Measurements from ENCODE around the gene SUN5. TPM values are rescaled to one million over a fixed set of nuclear protein-coding genes. Genes with fewer than 3 reads are reported as not detected.
"Not testable (repeated sequence)": the region's sequence is repeated elsewhere in the genome, so short reads cannot be mapped to it uniquely, and the experiment has no call there.

The SUN5 gene
- total RNA-seq, 1 experiment from 2014 or later: not detected

GRCh38 chr20:32976746-32977145, 27.5 kb downstream of the SUN5 start:
- Histone ChIP-seq H4K20me1 (ENCODE audit: insufficient read depth) (no peaks in the 10 kb centered on the region), H3K4me2 (no peak overlapping the region), H3K27ac (no peak overlapping the region), H3K27me3 (ENCODE audit: insufficient read depth, low read depth) (peaks cover 75% of the 10 kb centered on the region), H3K4me3 (no peak overlapping the region), H3K9me2 (ENCODE audit: insufficient read depth) (no peaks in the 10 kb centered on the region), H3K79me2 (ENCODE audit: low read depth) (no peaks in the 10 kb centered on the region), H2AFZ (no peak overlapping the region), H3F3A (ENCODE audit: insufficient read depth, low read depth) (no peaks in the 10 kb centered on the region), H3K4me1 (replicated peaks; ENCODE audit: insufficient read depth) (no peaks in the 10 kb centered on the region), H3K36me3 (ENCODE audit: low read depth) (no peaks in the 10 kb centered on the region), H3K9me3 (ENCODE audit: insufficient read depth, low read depth) (no peaks in the 10 kb centered on the region)
- TF ChIP-seq, protein P1, sequence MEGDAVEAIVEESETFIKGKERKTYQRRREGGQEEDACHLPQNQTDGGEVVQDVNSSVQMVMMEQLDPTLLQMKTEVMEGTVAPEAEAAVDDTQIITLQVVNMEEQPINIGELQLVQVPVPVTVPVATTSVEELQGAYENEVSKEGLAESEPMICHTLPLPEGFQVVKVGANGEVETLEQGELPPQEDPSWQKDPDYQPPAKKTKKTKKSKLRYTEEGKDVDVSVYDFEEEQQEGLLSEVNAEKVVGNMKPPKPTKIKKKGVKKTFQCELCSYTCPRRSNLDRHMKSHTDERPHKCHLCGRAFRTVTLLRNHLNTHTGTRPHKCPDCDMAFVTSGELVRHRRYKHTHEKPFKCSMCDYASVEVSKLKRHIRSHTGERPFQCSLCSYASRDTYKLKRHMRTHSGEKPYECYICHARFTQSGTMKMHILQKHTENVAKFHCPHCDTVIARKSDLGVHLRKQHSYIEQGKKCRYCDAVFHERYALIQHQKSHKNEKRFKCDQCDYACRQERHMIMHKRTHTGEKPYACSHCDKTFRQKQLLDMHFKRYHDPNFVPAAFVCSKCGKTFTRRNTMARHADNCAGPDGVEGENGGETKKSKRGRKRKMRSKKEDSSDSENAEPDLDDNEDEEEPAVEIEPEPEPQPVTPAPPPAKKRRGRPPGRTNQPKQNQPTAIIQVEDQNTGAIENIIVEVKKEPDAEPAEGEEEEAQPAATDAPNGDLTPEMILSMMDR (conservative IDR thresholded peaks at IDR 0.05): no peak
- TF ChIP-seq EZH2 (IDR thresholded peaks at IDR 0.05; ENCODE audit: low read depth): no peak
- ChIA-PET POLR2A (ENCODE audit: unreplicated experiment) (no interaction called here), CTCF (no interaction called here)
- BruUV-seq (replicated peaks): no TSS peak
- DNase-seq: peak; percentile 17 to 54
- intact Hi-C loops (cut with micrococcal nuclease; ENCODE audit: unreplicated experiment): no loop called here

DNA sequence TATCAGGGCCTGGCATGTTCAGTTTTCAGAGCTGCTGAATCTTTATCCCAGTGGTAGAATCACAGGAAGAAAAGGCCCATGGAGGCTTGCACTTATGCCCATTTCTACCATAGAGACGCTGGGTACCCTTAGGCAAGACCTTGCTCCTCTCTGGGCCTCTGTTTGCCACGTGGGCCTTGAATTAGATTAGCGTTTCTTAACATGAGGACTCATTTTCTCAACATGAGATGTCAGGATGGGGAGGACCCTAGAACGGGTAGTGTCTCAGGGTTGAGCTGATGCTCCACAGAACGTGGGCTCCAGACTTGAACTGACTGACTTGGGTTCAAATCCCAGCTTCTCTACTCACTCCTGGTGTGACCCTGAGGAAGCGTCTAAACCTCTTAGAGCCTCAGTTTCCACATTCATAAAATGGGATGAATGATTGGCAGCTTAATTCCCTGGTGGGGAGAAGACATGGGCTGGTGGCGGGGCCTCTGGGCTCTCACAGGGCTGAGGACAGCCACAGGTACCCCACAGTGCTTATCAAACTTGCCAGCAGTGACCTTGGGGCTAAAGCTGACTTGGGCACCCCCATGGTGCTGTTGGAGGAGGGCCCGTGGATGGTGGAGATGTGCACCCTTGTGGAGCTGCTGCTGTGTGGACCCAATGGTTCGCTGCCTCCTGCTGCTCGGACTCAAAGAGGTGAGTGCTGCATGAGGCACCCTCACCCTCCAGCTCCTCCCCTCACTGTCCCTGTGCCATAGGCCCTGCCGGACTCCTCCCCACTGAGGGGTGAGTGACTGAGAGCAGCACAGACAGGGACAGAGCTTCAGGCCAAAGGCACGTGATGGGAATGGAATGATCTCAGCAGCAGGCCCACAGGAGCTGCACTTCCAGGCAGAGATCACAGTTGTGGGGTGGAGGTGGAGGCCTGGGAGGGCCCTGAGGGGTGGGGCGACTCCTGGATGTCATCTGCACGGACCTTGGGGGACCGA, 28.2 kb downstream of the SUN5 start:
- H3K4me2 ChIP-seq: no peak overlapping the region
- peaks cover 74% of the 10 kb centered on the region for H3K27me3 ChIP-seq (ENCODE audit: insufficient read depth, low read depth)
- H3K4me3 ChIP-seq: no peak overlapping the region
- no peaks in the 10 kb centered on the region for H3K79me2 ChIP-seq (ENCODE audit: low read depth)
- H3K4me1 ChIP-seq (replicated peaks; ENCODE audit: insufficient read depth): no peaks in the 10 kb centered on the region
- ChIA-PET POLR2A (ENCODE audit: unreplicated experiment) (no interaction called here), CTCF (no interaction called here)
- DNase-seq: peak in 1 of 2 experiments; percentile 25
- H3K9me2 ChIP-seq (ENCODE audit: insufficient read depth): no peaks in the 10 kb centered on the region
- BruUV-seq (replicated peaks): no TSS peak
- no peak overlapping the region for H3K27ac ChIP-seq
- H4K20me1 ChIP-seq (ENCODE audit: insufficient read depth): no peaks in the 10 kb centered on the region
- TF ChIP-seq EZH2 (IDR thresholded peaks at IDR 0.05; ENCODE audit: low read depth): no peak
- TF ChIP-seq, protein P1 (conservative IDR thresholded peaks at IDR 0.05): no peak
- H3F3A ChIP-seq (ENCODE audit: insufficient read depth, low read depth): no peaks in the 10 kb centered on the region
- H3K36me3 ChIP-seq (ENCODE audit: low read depth): no peaks in the 10 kb centered on the region
- H3K9me3 ChIP-seq (ENCODE audit: insufficient read depth, low read depth): no peaks in the 10 kb centered on the region
- no peak overlapping the region for H2AFZ ChIP-seq
- intact Hi-C loops (cut with micrococcal nuclease; ENCODE audit: unreplicated experiment): no loop called here

- H3F3A ChIP-seq (ENCODE audit: insufficient read depth, low read depth); DNase-seq; H3K27ac ChIP-seq; intact Hi-C loops (cut with micrococcal nuclease; ENCODE audit: unreplicated experiment); H2AFZ ChIP-seq; H3K36me3 ChIP-seq (ENCODE audit: low read depth); POLR2A ChIA-PET (ENCODE audit: unreplicated experiment); H4K20me1 ChIP-seq (ENCODE audit: insufficient read depth); H3K4me2 ChIP-seq; H3K9me3 ChIP-seq (ENCODE audit: insufficient read depth, low read depth); H3K79me2 ChIP-seq (ENCODE audit: low read depth); BruUV-seq (replicated peaks); CTCF ChIA-PET; H3K9me2 ChIP-seq (ENCODE audit: insufficient read depth); H3K4me3 ChIP-seq; H3K4me1 ChIP-seq (replicated peaks; ENCODE audit: insufficient read depth): not testable (repeated sequence)
- peaks cover 74% of the 10 kb centered on the region for H3K27me3 ChIP-seq (ENCODE audit: insufficient read depth, low read depth)
Observed at GRCh38 chr20:32975121-32975520, 29.1 kb downstream of the SUN5 start.

DNA sequence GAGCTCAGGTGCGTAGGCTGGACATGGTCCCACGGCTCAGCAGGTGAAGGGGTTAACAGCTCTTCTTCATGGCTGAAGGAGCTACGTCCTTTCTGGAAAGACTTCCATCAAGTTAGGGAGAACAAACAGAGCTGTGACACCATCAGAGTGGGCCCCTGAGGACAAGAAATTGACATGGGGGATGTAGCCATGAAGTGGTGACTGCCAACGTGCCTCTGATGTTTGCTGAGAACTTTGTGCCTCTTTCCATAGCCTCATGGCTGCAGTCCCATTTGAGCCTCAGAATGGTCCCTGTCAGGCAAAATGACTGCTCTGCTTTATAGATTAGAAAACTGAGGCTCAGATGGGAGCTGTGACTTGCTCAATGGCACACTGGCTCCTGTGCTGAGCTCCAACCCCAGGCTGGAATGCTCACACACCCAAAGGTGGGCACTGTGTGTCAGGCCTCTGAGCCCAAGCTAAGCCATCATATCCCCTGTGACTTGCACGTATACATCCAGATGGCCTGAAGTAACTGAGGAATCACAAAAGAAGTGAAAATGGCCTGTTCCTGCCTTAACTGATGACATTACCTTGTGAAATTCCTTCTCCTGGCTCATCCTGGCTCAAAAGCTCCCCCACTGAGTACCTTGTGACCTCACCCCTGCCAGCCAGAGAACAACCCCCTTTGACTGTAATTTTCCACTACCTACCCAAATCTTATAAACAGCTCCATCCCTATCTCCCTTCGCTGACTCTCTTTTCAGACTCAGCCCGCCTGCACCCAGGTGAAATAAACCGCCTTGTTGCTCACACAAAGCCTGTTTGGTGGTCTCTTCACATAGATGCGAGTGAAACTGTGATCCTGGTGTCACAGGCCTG, 29.8 kb downstream of the SUN5 start:
- intact Hi-C loops (cut with micrococcal nuclease; ENCODE audit: unreplicated experiment); POLR2A ChIA-PET (ENCODE audit: unreplicated experiment); H3K9me2 ChIP-seq (ENCODE audit: insufficient read depth); H3K27ac ChIP-seq; H3K36me3 ChIP-seq (ENCODE audit: low read depth); CTCF ChIA-PET; H3K9me3 ChIP-seq (ENCODE audit: insufficient read depth, low read depth); H3K4me1 ChIP-seq (replicated peaks; ENCODE audit: insufficient read depth); H3K4me3 ChIP-seq; H3F3A ChIP-seq (ENCODE audit: insufficient read depth, low read depth); H3K4me2 ChIP-seq; BruUV-seq (replicated peaks); H3K79me2 ChIP-seq (ENCODE audit: low read depth); DNase-seq; H4K20me1 ChIP-seq (ENCODE audit: insufficient read depth); H2AFZ ChIP-seq: not testable (repeated sequence)
- H3K27me3 ChIP-seq (ENCODE audit: insufficient read depth, low read depth): peaks cover 74% of the 10 kb centered on the region

All from PC-9 (cell line).